HG02852 (cell line): ENCODE data around the gene RNASET2.
"Not testable (repeated sequence)": the region's sequence is repeated elsewhere in the genome, so short reads cannot be mapped to it uniquely, and the experiment has no call there.

Experiments used
- ATAC-seq: cut with Tn5 transposase; IDR thresholded peaks from one replicate; pipeline ENCODE4 v1.9.1; 2021; ENCODE audit warnings: mild to moderate bottlenecking, moderate library complexity; ENCODE audit not compliant: unreplicated experiment

The RNASET2 gene

DNA sequence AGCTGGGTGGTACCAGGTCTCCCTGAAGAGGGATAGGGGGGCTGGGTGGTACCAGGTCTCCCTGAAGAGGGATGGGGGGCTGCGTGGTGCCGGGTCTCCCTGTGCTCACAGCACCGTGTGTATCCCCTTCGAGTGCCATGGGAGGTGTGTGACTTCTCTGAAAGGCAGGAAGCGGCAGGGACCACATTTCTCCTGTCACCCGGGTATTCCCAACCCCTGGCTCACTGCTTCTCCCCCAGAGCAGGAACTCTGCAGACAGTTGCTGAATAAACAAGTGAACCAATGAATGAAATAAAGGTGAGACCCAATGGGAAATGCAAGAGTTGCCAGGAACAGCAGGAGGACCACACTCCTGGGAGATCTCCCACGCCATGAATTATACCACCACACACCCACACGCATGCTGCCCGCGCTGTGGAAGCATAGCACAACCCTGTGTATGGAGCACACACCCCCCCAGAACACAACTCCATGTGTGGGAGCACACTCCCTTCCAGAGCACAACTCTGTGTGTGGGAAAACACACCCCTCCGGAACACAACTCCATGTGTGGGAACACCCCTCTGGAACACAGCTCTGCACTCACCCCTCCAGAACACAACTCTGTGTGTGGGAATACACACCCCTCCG lies 50.7 kb downstream of the RNASET2 start:
- ATAC-seq, result no peak

DNA sequence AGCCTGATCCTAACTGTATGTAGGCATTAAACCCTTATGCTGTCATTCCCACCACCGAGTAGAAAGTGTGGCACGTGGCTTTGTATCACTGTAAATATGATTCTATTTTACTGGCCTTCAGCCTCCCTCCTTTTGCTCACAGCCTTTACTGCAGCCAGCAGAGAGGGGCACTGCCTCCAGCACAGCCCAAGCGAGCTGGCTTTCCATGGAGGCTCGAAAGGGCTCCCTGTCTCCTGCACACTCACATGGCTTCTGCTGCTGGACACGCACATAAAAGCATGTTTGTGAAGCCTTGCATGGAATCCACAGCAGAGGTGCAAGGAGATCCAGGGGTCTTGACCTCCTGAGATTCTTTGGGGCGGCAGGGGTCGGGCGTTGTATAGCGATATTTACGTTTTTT lies 51.3 kb downstream of the RNASET2 start:
- no peak for ATAC-seq

DNA sequence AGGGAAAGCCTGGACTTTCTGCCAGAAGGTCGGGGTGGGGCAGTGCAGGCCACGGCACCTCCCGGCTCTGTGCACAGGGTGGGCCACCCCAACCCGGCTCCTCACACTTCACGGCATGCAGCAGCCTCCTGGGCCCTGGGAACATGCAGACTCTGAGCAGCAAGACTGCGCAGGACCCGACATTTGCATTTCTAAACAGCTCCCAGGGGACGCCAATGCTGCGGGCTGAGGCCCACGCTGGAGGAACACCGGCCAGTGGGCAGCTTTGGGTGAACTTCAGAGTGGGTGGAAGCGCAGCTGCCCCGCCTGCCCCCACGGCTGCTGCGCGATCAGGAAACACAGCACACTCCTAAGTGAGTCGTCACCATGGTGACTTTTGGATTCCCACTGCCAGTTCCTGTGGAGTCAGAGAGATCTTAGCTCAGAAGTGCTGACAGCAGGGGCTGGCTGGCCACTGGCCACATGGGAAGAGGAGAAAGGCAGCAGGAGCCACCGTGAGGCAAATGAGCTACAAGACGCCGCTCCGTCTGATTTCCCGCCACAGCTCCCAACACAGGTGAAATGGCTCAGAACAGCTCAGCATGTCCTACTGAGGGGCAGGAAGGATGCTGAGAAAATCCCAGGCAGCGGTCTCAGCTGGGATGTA lies 52.1 kb downstream of the RNASET2 start:
- ATAC-seq, result no peak

DNA sequence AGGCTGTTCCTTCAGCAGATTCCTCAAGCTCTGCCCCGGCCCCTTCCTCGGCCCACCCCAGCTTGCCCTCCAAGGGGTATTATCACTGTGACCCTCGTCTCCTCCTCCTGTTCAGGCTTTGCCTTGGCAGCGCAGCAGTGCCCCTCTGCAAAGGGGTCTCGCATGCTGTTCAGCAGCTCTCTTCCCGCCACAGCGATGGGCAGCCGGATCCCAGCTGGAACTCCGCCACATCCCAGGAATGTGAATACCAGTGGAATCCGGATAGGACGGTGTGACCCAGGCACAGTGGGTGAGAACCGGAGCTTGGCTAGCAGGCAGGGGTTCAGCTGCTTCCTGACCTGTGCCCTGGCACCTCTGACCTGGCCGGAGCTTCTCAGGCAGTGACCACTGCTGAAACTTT lies 52.9 kb downstream of the RNASET2 start:
- no peak for ATAC-seq

DNA sequence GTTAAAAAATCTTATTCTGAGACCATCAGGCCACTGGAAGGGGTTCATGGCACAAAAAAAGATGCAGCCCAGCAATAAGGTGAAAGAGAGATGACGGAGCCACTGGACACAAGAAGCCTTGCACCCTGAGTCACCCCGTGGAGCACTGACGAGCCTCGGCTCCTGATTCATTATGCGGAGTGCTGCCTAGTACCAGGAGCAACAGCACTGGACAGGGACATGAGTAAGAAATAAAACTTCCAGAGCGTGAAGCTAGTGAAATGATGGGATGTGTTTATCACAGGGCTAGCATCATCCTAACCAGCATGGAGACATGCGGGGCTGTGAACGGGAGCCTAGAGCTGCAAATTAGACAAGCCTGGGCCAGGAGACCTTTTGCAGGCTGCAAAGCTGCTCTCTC lies 53.3 kb downstream of the RNASET2 start:
- no peak for ATAC-seq

DNA sequence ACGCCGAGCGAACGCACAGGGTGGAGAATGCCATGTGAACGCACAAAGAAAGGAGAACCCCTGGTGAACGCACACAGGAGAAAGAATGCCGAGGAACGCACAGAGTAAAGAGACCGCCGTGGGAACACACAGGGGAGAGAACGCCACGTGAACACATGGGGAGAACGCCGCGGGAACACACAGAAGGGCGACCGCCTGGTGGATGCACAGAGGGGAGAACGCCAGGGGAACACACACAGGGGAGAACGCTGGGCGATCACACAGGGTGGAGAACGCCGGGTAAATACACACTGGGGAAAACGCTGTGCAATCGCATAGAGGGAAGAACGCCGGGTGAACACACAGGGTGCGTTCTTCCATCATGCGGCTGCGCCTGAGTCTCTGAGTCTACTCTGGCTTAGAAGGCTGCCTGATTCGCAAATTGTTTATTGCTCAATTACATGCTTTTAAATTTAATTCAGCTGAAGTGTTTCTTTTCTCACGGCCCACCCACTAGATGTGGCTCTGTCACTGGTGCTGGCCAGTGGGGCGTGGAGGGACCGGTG lies 54.1 kb downstream of the RNASET2 start:
- no peak for ATAC-seq

DNA sequence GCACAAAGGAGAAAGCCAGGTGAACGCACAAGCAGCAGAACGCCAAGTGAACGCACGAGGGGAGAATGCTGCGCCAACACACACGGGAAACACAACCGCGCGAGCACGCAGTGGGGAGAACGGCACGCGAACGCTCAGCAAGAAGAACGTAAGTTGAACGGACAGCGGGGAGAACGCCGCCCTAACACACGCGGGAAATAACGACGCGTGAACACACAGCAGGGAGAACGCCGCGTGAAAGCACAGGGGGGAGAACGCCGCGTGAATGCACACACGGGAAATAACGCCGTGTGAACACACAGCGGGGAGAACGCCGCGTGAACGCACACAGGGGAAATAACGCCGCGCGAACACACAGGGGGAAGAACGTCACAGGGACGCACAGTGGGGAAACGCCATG lies 54.7 kb downstream of the RNASET2 start:
- no peak for ATAC-seq

DNA sequence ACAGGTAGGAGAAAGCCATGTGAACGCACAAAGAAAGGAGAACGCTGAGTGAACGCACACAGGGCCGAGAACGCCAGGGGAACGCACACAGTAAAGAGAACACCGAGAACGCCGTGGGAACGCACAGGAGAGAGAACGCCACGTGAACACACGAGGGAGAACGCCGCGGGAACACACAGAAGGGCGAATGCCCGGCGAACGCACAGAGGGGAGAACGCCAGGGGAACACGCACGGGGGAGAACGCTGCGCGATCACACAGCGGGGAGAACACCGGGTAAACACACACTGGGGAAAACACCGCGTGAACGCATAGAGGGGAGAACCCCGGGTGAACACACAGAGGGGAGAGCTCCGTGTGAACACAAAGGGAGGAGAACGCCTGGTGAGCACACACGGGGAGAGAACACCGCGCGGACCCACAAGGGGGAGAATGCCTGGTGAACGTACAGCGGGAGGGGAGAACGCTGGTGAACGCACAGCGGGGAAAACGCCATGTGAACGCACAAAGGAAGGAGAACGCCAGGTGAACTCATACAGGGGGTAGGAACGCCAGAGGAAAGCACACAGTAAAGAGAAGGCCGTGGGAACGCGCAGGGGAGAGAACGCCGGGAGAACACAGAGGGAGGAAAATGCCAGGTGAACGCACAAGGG lies 55.3 kb downstream of the RNASET2 start:
- ATAC-seq, result no peak

DNA sequence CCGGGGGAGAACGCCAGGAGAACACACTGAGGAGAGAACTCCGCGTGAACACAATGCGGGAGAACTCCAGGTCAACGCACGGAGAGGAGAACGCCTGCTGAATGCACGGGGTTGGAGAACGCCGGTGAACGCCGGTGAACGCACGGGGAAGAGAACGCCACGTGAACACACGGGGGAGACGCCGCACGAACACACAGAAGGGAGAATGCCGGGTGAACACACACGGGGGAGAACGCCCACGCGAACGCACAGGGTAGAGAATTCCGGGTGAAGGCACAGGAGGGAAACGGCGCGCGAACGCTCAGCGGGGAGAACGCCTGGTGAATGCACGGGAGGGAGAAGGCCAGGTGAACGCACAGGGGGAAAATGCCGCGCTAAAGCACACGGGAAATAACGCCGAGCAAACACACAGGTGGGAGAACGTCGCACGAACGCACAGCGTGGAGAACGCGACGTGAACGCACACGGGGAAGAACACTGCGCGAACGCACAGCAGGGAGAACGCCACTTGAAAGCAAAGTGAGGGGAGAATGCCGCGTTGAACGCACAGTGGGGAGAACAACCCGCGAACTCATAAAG lies 56.1 kb downstream of the RNASET2 start:
- ATAC-seq, result no peak

DNA sequence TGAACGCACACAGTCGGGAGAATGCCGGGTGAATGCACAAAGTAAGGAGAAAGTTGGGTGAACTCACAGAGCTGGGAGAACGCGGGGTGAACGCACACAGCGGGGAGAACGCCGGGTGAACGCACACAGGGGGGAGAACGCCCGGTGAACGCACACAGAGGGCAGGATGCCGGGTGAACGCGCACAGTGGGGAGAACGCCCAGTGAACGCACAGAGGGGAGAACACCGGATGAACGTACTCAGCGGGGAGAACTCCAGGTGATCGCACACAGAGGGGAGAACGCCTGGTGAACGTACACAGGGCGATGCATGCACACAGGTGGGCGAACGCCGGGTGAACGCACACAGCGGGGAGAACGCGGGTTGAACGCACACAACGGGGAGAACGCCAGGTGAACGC lies 57.4 kb downstream of the RNASET2 start:
- ATAC-seq, result no peak

DNA sequence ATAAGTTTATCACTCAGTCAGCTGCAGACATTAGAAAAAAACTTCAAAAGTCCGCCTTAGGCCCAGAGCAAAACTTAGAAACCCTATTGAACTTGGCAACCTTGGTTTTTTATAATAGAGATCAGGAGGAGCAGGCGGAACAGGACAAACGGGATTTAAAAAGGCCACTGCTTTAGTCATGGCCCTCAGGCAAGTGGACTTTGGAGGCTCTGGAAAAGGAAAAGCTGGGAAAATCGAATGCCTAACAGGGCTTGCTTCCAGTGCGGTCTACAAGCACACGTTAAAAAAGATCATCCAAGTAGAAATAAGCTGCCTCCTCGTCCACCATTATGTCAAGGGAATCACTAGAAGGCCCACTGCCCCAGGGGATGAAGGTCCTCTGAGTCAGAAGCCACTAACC lies 61.7 kb downstream of the RNASET2 start:
- not testable (repeated sequence) for ATAC-seq

DNA sequence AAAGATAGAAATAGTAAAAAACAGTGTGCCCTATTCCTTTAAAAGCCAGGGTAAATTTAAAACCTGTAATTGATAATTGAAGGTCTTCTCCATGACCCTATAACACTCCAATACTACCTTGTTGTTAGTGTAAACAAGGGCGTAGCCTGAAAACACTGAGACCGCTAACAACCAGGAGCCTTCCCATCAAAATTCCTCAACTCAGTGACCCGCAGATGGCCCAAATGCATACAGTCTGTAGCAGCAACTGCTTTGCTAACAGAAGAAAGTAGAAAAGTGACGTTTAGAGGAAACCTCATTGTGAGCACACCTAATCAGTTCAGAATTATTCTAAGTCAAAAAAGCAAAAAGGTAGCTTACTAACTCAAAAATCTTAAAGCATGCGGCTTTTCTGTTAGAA lies 63.9 kb downstream of the RNASET2 start:
- not testable (repeated sequence) for ATAC-seq

DNA sequence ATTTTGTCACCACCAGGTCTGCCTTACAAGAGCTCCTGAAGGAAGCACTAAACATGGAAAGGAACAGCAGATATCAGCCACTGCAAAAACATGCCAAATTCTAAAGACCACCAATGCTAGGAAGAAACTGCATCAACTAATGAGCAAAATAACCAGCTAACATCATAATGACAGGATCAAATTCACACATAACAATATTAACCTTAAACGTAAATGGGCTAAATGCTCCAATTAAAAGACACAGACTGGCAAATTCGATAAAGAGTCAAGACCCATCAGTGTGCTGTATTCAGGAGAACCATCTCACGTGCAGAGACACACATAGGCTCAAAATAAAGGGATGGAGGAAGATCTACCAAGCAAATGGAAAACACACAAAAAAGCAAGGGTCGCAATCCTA lies 69.6 kb downstream of the RNASET2 start:
- ATAC-seq, result not testable (repeated sequence)

DNA sequence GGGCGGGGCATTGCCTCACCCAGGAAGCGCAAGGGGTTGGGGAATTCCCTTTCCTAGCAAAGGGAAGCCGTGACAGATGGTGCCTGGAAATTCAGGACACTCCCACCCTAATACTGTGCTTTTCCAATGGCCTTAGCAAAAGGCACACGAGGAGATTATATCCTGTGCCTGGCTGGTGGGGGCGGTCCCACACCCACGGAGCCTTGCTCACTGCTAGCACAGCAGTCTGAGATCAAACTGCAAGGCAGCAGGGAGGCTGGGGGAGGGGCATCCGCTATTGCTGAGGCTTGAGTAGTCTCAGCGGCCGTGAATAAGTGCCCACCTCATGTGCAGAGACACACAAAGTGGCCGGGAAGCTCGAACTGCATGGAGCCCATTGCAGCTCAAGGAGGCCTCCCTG lies 71.4 kb downstream of the RNASET2 start:
- ATAC-seq, result not testable (repeated sequence)

DNA sequence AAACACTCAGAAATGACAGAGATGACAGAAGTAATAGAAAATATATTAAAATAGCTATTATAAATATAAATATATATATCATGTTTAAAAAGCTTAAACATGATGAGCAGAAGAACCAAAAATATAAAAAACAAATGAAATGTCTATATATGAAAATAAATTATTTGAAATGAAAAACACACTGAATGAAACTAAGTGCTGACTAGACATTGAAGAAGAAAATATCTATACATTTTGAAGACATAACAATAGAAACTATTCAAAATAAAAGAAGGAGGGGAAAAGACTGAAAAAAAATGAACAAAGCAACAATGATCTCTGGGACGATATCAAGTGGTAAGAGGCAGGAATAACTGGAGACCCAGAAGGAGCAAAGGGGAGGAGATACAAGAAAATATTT lies 76.8 kb downstream of the RNASET2 start:
- no peak for ATAC-seq
